ENCODE results near the gene SGTA.

SGTA gene

GRCh38 chr19:2768365-2769132, 14.5 kb downstream of the SGTA start:
- DNase-seq: no peak

- no peak for DNase-seq
Observed at GRCh38 chr19:2767688-2768087, 15.4 kb downstream of the SGTA start.

GRCh38 chr19:2766594-2767372, 16.3 kb downstream of the SGTA start:
- no peak for DNase-seq

- DNase-seq: no peak
Observed at GRCh38 chr19:2765376-2765775, 17.7 kb downstream of the SGTA start.

GRCh38 chr19:2764945-2765344, 18.1 kb downstream of the SGTA start:
- DNase-seq: no peak

GRCh38 chr19:2763687-2764086, 19.4 kb downstream of the SGTA start:
- DNase-seq: no peak

- no peak for DNase-seq
Observed at GRCh38 chr19:2762783-2763496, 20.1 kb downstream of the SGTA start.

GRCh38 chr19:2761876-2762782, 20.9 kb downstream of the SGTA start:
- DNase-seq: no peak

GRCh38 chr19:2761309-2761677, 21.8 kb downstream of the SGTA start:
- DNase-seq: no peak

GRCh38 chr19:2759965-2760364, 23.1 kb downstream of the SGTA start:
- DNase-seq: no peak

GRCh38 chr19:2759362-2759761, 23.7 kb downstream of the SGTA start:
- DNase-seq: no peak

GRCh38 chr19:2758601-2759313, 24.3 kb downstream of the SGTA start:
- DNase-seq: no peak

- DNase-seq: no peak
Observed at GRCh38 chr19:2756921-2757881, 25.9 kb downstream of the SGTA start.

- DNase-seq: no peak
Observed at GRCh38 chr19:2756477-2756876, 26.6 kb downstream of the SGTA start.

- DNase-seq: no peak
Observed at GRCh38 chr19:2755811-2756210, 27.3 kb downstream of the SGTA start.

- no peak for DNase-seq
Observed at GRCh38 chr19:2755448-2755705, 27.7 kb downstream of the SGTA start.

- no peak for DNase-seq
Observed at GRCh38 chr19:2754659-2755447, 28.2 kb downstream of the SGTA start.

GRCh38 chr19:2751438-2751830, 31.6 kb downstream of the SGTA start:
- DNase-seq: no peak

GRCh38 chr19:2750808-2751437, 32.1 kb downstream of the SGTA start:
- DNase-seq: no peak

GRCh38 chr19:2747349-2747748, 35.7 kb downstream of the SGTA start:
- DNase-seq: no peak
